HL-60 (cell line): ENCODE measurements around the gene ADGRB3.

Experiments used
- POLR2AphosphoS5 ChIP-seq: IDR thresholded peaks from 2 replicates; pipeline ENCODE4 v1.6.1; 2012; ENCODE audit warnings: low read depth
- TF ChIP-seq, protein P1 (sequence below): IDR thresholded peaks from one replicate; pipeline ENCODE4 v1.5.1; 2011; ENCODE audit warnings: low read length, control low read depth, inconsistent platforms; ENCODE audit not compliant: insufficient read depth
- TF ChIP-seq, protein P2 (sequence below): IDR thresholded peaks from 2 replicates; pipeline ENCODE4 v1.6.1; 2012; ENCODE audit warnings: low read depth; ENCODE audit not compliant: insufficient replicate concordance

DNA sequence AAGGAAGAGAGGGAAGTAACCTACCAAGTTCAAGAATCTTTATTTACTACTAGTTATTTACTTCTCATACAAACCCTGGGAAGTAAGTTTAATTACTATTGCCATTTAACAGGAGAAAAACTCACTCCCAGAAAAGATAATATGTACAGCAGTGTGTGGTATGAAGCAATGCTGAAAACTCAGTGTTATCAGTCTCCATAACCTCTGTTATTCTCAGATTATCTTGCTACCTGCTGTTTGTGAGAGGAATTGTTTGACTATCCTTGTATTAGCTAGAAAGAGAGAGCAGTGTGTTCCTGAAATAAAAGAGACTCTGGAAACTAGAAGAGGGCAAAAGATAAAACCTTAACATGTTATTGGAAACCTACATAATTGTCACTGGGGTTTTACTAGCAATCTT is 38.2 kb downstream of the ADGRB3 start:
- TF ChIP-seq, protein P1, sequence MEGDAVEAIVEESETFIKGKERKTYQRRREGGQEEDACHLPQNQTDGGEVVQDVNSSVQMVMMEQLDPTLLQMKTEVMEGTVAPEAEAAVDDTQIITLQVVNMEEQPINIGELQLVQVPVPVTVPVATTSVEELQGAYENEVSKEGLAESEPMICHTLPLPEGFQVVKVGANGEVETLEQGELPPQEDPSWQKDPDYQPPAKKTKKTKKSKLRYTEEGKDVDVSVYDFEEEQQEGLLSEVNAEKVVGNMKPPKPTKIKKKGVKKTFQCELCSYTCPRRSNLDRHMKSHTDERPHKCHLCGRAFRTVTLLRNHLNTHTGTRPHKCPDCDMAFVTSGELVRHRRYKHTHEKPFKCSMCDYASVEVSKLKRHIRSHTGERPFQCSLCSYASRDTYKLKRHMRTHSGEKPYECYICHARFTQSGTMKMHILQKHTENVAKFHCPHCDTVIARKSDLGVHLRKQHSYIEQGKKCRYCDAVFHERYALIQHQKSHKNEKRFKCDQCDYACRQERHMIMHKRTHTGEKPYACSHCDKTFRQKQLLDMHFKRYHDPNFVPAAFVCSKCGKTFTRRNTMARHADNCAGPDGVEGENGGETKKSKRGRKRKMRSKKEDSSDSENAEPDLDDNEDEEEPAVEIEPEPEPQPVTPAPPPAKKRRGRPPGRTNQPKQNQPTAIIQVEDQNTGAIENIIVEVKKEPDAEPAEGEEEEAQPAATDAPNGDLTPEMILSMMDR, result no peak
- TF ChIP-seq POLR2AphosphoS5, result no peak
- TF ChIP-seq, protein P2, sequence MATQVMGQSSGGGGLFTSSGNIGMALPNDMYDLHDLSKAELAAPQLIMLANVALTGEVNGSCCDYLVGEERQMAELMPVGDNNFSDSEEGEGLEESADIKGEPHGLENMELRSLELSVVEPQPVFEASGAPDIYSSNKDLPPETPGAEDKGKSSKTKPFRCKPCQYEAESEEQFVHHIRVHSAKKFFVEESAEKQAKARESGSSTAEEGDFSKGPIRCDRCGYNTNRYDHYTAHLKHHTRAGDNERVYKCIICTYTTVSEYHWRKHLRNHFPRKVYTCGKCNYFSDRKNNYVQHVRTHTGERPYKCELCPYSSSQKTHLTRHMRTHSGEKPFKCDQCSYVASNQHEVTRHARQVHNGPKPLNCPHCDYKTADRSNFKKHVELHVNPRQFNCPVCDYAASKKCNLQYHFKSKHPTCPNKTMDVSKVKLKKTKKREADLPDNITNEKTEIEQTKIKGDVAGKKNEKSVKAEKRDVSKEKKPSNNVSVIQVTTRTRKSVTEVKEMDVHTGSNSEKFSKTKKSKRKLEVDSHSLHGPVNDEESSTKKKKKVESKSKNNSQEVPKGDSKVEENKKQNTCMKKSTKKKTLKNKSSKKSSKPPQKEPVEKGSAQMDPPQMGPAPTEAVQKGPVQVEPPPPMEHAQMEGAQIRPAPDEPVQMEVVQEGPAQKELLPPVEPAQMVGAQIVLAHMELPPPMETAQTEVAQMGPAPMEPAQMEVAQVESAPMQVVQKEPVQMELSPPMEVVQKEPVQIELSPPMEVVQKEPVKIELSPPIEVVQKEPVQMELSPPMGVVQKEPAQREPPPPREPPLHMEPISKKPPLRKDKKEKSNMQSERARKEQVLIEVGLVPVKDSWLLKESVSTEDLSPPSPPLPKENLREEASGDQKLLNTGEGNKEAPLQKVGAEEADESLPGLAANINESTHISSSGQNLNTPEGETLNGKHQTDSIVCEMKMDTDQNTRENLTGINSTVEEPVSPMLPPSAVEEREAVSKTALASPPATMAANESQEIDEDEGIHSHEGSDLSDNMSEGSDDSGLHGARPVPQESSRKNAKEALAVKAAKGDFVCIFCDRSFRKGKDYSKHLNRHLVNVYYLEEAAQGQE, result no peak
